Esophagus muscularis mucosa (tissue), 4 donors: ENCODE measurements around the gene CCNQ. TPM values are rescaled to one million over a fixed set of nuclear protein-coding genes. Genes with fewer than 3 reads are reported as not detected.

Source experiments
- DNase-seq: peaks from one replicate; pipeline ENCODE4 v3.0.0-alpha.2; 2017; ENCODE audit errors: extremely low spot score
- H3K27ac ChIP-seq, 4 donors: fragments of 200-600 bp; sonication (generic); replicated peaks in 1 of 4; 1 replicate in 3 of 4; 2 replicates in 1 of 4; pipeline ENCODE4 v1.5.1; 2016 to 2019; ENCODE audit warnings: mild to moderate bottlenecking in 1 of 4
- H3K27me3 ChIP-seq, 4 donors: fragments of 200-600 bp; sonication (generic); one replicate each; pipeline versions ENCODE4 v1.5.1 to v1.6.0; 2016 to 2019
- H3K36me3 ChIP-seq, 4 donors: fragments of 200-600 bp; sonication (generic); one replicate each; pipeline ENCODE4 v1.5.1; 2016 to 2019
- H3K4me1 ChIP-seq, 4 donors: fragments of 200-600 bp; sonication (generic); one replicate each; pipeline ENCODE4 v1.5.1; 2016 to 2019
- H3K4me3 ChIP-seq, 4 donors: fragments of 200-600 bp; sonication (generic); 1 replicate in 2 of 4; 2 replicates in 2 of 4; pipeline ENCODE4 v1.5.1; 2016 to 2019; ENCODE audit warnings: mild to moderate bottlenecking in 4 of 4, moderate library complexity in 1 of 4
- H3K9me3 ChIP-seq, 4 donors: fragments of 200-600 bp; sonication (generic); 1 replicate in 3 of 4; 2 replicates in 1 of 4; pipeline ENCODE4 v1.5.1; 2016 to 2019
- CTCF ChIP-seq, 3 experiments: fragments of 200-600 bp in 2 of 3; fragments of 450-650 bp in 1 of 3; sonication (generic) in 2 of 3; IDR thresholded peaks; one replicate each; pipeline ENCODE4 v1.5.1; 2017 to 2019; ENCODE audit warnings: antibody characterized with exemption in 3 of 3, mild to moderate bottlenecking in 2 of 3, moderate library complexity in 1 of 3
- EP300 ChIP-seq: sonication (generic); formaldehyde crosslinking; IDR thresholded peaks from one replicate; pipeline ENCODE4 v1.6.1; 2017; ENCODE audit warnings: antibody characterized with exemption
- POLR2A ChIP-seq: fragments of 450-650 bp; IDR thresholded peaks from one replicate; pipeline ENCODE4 v1.6.1; 2017; ENCODE audit warnings: antibody characterized with exemption, moderate library complexity, mild to moderate bottlenecking, low read depth
- POLR2AphosphoS5 ChIP-seq, 2 donors: sonication (generic); formaldehyde crosslinking; IDR thresholded peaks; one replicate each; pipeline ENCODE4 v1.6.1; 2017; ENCODE audit warnings: antibody characterized with exemption in 2 of 2
- WGBS: methylation state at CpG from one replicate; pipeline ENCODE4 v1.1.5; 2018; 5-methylcytosine and 5-hydroxymethylcytosine counted together
- intact Hi-C: fragments of 100-400 bp; cut with DNase I; formaldehyde crosslinking; loops from one replicate; pipeline ENCODE4 v1.15.1; 2023
- total RNA-seq, 4 donors: library from RNA; depleted of rRNA; stranded (reverse); fragments of >200 nt; gene quantifications; one replicate each; pipeline versions ENCODE4 v1.1.0 to v1.2.1, GENCODE V29; 2016

Gene CCNQ
- total RNA-seq, 4 donors from 2014 or later = 38.6 to 58.3 (median 49.8) TPM

GRCh38 chrX:153626863-153627674 is 28.1 kb upstream of the CCNQ start:
- TF ChIP-seq EP300 (no peak), POLR2AphosphoS5 (IDR thresholded peaks at IDR 0.05) (no peak), CTCF (IDR thresholded peaks at IDR 0.05) (no peak), POLR2A (no peak)
- Histone ChIP-seq H3K9me3 (peaks cover 0 to 15% (median 0%) of the 10 kb centered on the region in 4 donors), H3K27me3 (peaks cover 0 to 25% (median 3%) of the 10 kb centered on the region in 4 donors), H3K36me3 (no peaks in the 10 kb centered on the region), H3K27ac (no peak overlapping the region), H3K4me1 (no peaks in the 10 kb centered on the region), H3K4me3 (no peak overlapping the region)
- WGBS = 91% methylated on average over 19 of the region's 35 CpGs
- intact Hi-C loops = no loop called here
- DNase-seq = no peak

GRCh38 chrX:153626025-153626633 is 27.2 kb upstream of the CCNQ start:
- H3K9me3 ChIP-seq = peaks cover 0 to 5% (median 0%) of the 10 kb centered on the region in 4 donors
- H3K4me3 ChIP-seq = no peak overlapping the region
- peaks cover 0 to 25% (median 3%) of the 10 kb centered on the region in 4 donors for H3K27me3 ChIP-seq
- H3K4me1 ChIP-seq = no peaks in the 10 kb centered on the region
- DNase-seq = no peak
- H3K36me3 ChIP-seq = no peaks in the 10 kb centered on the region
- H3K27ac ChIP-seq = no peak overlapping the region
- no peak for TF ChIP-seq POLR2A
- no peak for TF ChIP-seq EP300
- no peak for TF ChIP-seq CTCF (IDR thresholded peaks at IDR 0.05)
- TF ChIP-seq POLR2AphosphoS5 (IDR thresholded peaks at IDR 0.05) = no peak
- 95% methylated on average over 6 of the region's 16 CpGs for WGBS
- intact Hi-C loops = no loop called here

- Histone ChIP-seq H3K4me1 (no peaks in the 10 kb centered on the region), H3K4me3 (no peak overlapping the region), H3K27ac (no peak overlapping the region), H3K9me3 (no peaks in the 10 kb centered on the region), H3K36me3 (no peaks in the 10 kb centered on the region), H3K27me3 (peaks cover 0 to 25% (median 3%) of the 10 kb centered on the region in 4 donors)
- DNase-seq = no peak
- intact Hi-C loops = no loop called here
- 89% methylated on average over 10 of the region's 21 CpGs for WGBS
- TF ChIP-seq CTCF (IDR thresholded peaks at IDR 0.05) = no peak
- TF ChIP-seq EP300 = no peak
- TF ChIP-seq POLR2A = no peak
- no peak for TF ChIP-seq POLR2AphosphoS5 (IDR thresholded peaks at IDR 0.05)
These were observed 26.5 kb upstream of the CCNQ start for GRCh38 chrX:153625271-153626024.

- DNase-seq = no peak
- Histone ChIP-seq H3K27ac (no peak overlapping the region), H3K4me3 (no peak overlapping the region), H3K27me3 (peaks cover 0 to 25% (median 3%) of the 10 kb centered on the region in 4 donors), H3K4me1 (no peaks in the 10 kb centered on the region), H3K36me3 (no peaks in the 10 kb centered on the region), H3K9me3 (no peaks in the 10 kb centered on the region)
- intact Hi-C loops = no loop called here
- TF ChIP-seq POLR2A (no peak), EP300 (no peak), CTCF (IDR thresholded peaks at IDR 0.05) (no peak), POLR2AphosphoS5 (IDR thresholded peaks at IDR 0.05) (no peak)
- 78% methylated on average over 9 of the region's 15 CpGs for WGBS
These were observed 25.5 kb upstream of the CCNQ start for GRCh38 chrX:153624196-153625091.
